ENCODE results near the gene SMC3.

SMC3 gene

GRCh38 chr10:110546077-110546476, 21.4 kb upstream of the SMC3 start:
- no peak for DNase-seq

DNA sequence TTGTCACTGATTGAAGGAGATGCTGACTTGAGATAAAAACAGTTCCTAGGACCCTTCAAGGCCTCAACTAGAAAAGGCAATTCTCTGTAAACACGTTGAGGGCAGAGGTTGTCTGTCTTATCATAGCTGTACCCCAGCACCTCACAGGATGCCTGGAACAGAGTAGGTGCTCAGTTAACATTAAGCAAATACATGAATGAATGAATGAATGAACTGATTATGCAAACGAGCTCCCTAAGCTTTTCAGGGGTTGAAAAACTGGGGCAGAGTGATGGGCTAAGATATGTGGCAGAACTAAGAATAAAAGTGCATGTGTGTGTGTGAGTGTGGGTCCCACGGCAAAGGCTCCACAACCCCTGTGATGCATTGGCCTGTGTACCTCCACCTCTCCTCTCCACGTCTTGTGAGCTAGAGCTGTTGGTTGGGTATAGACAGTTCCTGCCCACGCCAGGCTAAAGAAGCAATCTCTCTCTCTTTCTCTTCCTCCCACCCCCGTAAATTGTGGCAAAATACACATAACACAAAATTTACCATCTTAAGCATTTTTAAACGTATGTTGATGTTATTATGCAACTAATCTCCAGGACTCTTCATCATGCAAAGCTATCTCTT, 20.9 kb upstream of the SMC3 start:
- no peak for DNase-seq

DNA sequence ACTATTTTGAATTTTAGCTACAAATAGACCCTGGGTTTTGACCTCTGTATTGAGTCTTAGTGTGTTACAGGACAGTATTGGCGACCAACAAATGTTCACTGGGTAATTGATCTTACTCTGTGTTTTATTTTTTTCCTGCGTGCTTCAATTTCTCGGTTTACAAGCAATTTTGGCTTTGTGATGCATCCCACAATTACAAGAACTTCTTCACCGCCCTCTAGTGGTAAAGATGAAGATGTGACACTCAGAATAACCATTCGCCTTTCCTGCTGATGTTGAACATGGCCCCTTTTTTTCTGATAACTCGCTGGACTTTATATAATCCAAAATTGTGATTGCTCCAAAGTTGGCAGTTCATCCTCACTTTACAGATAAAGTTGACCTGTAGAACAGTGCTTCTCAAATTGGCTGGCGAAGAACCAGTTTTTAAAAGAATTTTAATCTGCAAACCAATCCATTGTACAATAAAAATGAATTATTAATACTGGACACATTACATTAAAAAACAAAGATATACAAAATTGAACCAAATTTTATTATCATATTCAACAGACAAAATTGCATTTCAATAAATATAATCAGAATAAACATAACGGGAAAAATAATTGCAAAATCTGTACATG, 20.2 kb upstream of the SMC3 start:
- DNase-seq, result peak; percentile 67

DNA sequence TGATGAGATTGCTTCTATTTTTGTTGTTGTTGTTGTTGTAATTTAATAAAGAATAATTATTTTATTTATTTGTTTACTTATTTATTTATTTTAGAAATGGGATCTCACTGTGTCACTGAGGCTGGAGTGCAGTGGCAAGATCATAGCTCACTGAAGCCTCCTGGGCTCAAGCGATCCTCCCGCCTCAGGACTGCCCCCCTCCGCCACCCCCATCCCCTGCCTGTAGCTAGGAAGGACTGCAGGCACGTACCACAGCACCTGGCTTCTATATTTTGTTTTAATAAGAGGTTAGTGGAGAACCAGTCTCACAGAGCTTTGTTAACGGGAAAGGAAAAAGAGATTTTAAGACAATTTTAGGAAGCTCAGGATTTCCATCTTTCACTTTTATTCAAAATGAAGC, 19.5 kb upstream of the SMC3 start:
- DNase-seq, result no peak

GRCh38 chr10:110549211-110549610, 18.3 kb upstream of the SMC3 start:
- no peak for DNase-seq

DNA sequence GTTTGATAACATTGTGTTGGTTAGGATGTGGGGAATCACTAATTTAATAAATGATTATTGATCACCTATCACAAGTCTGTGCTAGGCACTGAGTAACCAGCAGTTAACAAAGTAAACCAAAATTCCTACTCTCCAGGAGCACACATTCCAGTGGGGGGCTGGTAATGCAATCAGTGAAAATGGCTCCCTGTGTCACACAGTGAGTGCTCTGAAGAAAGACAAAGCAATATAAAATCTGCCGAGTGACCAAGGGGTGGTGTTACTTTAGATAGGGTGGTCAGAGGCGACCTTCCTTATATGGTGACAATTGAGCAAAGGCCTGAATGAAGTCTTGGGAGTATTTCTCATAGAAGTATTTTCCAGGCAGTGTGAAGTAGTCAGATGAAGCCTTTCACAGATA, 13.6 kb upstream of the SMC3 start:
- DNase-seq, result peak; percentile 36

GRCh38 chr10:110556296-110556695, 11.2 kb upstream of the SMC3 start:
- no peak for DNase-seq

- peak; percentile 59 for DNase-seq
These were observed 10.4 kb upstream of the SMC3 start for GRCh38 chr10:110556969-110557601.

GRCh38 chr10:110558041-110558440, 9.5 kb upstream of the SMC3 start:
- no peak for DNase-seq

- DNase-seq, result no peak
These were observed 7.5 kb upstream of the SMC3 start for GRCh38 chr10:110560012-110560411.

GRCh38 chr10:110561292-110561691, 6.2 kb upstream of the SMC3 start:
- DNase-seq, result no peak

- no peak for DNase-seq
These were observed 5.1 kb upstream of the SMC3 start for GRCh38 chr10:110562348-110562747.

DNA sequence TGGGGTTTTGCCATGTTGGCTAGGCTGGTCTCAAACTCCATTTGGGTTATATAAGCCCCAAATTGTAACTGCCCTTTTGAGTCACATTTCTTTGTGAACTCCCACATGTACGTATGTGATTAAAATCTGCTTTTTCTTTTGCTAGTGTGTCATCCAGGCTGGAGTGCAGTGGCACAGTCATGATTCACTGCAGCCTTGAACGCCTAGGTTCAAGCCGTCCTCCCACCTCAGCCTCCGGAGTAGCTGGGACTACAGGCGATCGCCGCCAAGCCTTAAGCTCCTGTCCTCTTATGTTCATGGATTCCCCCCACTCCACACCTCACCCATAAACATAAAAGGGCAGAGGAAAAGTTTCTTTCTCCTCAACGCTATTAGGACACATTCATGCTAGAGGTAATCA, 4.4 kb upstream of the SMC3 start:
- peak; percentile 6 for DNase-seq

GRCh38 chr10:110566472-110567200, 859 bp upstream of the SMC3 start:
- DNase-seq, result peak; percentile 64

- peak; percentile 22 for DNase-seq
These were observed 700 bp downstream of the SMC3 start for GRCh38 chr10:110568055-110568735.

DNA sequence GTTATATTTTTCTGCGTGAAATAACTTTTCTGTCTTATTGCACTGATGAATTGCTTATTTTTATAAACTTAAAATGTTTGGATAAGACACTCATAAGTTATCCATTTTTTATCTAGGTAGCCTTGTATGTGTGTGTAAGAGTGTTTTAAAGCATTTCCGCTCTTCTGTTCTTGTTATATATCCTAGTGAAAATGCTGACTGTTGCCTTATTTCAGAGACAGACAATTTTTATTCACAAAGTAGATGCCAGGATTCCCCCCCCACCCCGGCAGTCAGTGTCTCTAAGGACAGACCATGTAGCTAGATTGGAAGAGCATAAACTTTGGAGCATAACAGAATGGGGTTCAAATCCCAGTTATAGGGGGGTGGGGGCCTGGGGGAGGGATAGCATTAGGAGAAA, 1.6 kb downstream of the SMC3 start:
- no peak for DNase-seq

GRCh38 chr10:110569736-110570135, 2.2 kb downstream of the SMC3 start:
- DNase-seq, result no peak

- no peak for DNase-seq
These were observed 3.7 kb downstream of the SMC3 start for GRCh38 chr10:110571093-110571743.

DNA sequence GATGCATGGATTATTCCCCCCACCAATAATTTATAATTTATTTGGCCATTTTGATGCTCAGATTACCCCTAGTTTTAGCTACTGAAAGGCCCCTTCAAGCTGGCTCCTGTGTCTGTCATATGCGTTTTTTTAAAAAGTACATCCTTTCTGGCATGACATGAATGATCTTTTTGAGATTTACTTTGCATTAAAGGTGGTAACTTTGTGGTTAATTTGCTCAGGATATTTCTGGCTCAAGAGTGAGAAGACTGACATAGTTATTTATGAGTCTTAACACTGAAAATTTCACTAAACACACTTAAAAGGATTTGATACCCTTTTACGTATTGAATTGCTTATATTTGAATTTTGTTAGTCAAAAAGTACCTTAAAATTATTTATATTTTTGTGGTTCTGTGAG, 5.4 kb downstream of the SMC3 start:
- no peak for DNase-seq

DNA sequence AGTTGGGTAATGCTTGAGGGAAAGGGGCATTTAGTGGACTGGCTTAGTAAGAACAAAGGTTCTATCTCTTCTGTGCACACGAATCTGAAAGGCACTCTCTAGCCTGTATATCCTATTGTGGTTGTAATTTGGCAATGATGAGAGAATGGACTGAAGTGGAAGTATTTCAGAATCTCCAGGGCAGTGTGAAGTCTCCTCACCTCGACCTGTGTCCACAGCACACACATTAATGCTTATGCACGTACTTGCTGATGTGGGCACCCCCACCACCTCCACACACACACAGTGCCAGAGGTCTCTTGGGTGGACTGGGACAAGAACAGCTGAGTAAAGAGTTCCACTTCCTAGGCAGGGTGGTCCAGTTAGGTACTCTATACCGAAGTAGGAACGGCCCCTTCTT, 6.9 kb downstream of the SMC3 start:
- no peak for DNase-seq

DNA sequence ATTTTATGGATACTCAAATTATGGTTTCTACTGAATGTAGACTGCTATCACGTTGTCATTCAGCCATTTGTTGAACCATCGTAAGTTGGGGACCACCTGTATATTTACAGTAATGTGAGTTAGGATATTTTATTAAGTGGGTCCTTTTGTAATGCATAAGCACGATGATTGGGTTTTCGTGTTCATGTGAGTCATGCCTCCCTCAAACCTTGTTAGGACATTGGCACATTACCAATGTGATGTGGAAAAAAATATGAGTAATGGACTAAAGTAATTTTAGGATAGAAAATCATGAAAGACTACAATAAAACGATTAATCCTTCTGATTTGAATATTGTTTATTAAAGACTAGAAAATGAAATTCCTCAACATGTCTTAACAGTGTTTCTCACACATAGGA, 8.7 kb downstream of the SMC3 start:
- peak; percentile 78 for DNase-seq

GRCh38 chr10:110577056-110577455, 9.6 kb downstream of the SMC3 start:
- peak; percentile 52 for DNase-seq

DNA sequence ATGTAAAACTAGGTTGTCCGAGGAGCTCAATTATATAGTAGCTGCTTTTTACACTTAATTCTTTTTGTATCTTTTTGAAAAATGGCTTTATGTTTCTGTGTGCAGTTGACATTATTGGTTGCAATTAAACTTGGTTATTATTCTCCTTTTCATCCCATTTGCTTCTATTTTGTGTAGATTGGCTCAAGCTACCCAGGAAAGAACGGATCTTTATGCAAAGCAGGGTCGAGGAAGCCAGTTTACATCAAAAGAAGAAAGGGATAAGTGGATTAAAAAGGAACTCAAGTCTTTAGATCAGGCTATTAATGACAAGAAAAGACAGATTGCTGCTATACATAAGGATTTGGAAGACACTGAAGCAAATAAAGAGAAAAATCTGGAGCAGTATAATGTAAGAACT, 16.5 kb downstream of the SMC3 start:
- DNase-seq, result no peak

All from fibroblast of skin of right biceps (primary cell).